Prostate gland (tissue), 2 donors: ENCODE data around the gene TACC2. TPM values are rescaled to one million over a fixed set of nuclear protein-coding genes. Genes with fewer than 3 reads are reported as not detected.

Experiments
- DNase-seq: peaks from one replicate; pipeline ENCODE4 v3.0.0-alpha.2; 2019; ENCODE audit warnings: low spot score
- H3K27ac ChIP-seq, 2 donors: fragments of 200-600 bp; sonication (generic); 2 replicates each; pipeline ENCODE4 v1.5.1; 2017 to 2019
- H3K27me3 ChIP-seq: fragments of 200-600 bp; sonication (generic); replicated peaks from 2 replicates; pipeline ENCODE4 v1.5.1; 2019; ENCODE audit not compliant: insufficient read depth
- H3K36me3 ChIP-seq, 2 donors: fragments of 200-600 bp; sonication (generic); 1 replicate in 1 of 2; 2 replicates in 1 of 2; pipeline versions ENCODE4 v1.5.1 to v1.8.1; 2017 to 2019
- H3K4me1 ChIP-seq: fragments of 200-600 bp; sonication (generic); replicated peaks from 2 replicates; pipeline ENCODE4 v1.5.1; 2019
- H3K4me3 ChIP-seq, 2 donors: fragments of 200-600 bp; sonication (generic); 2 replicates each; pipeline ENCODE4 v1.5.1; 2017 to 2019
- H3K9me3 ChIP-seq: fragments of 200-600 bp; sonication (generic); 2 replicates; pipeline ENCODE4 v1.5.1; 2017
- CTCF ChIP-seq, 4 experiments: fragments of 200-600 bp in 2 of 4; fragments of 450-650 bp in 2 of 4; sonication (generic) in 2 of 4; IDR thresholded peaks; 1 replicate in 3 of 4; 2 replicates in 1 of 4; pipeline ENCODE4 v1.5.1; 2016 to 2019; ENCODE audit warnings: antibody characterized with exemption in 4 of 4, mild to moderate bottlenecking in 2 of 4, moderate library complexity in 2 of 4
- POLR2A ChIP-seq: fragments of 450-650 bp; IDR thresholded peaks from one replicate; pipeline ENCODE4 v1.6.1; 2016; ENCODE audit warnings: antibody characterized with exemption, mild to moderate bottlenecking
- POLR2AphosphoS5 ChIP-seq: sonication (generic); formaldehyde crosslinking; IDR thresholded peaks from one replicate; pipeline ENCODE4 v1.6.1; 2017; ENCODE audit warnings: antibody characterized with exemption
- WGBS: methylation state at CpG from one replicate; pipeline ENCODE4 v1.1.5; 2018; 5-methylcytosine and 5-hydroxymethylcytosine counted together
- intact Hi-C: fragments of 100-400 bp; cut with DNase I; formaldehyde crosslinking; loops from one replicate; pipeline ENCODE4 v1.14.2; 2022
- total RNA-seq, 2 donors: library from RNA; depleted of rRNA; stranded (reverse); fragments of >200 nt; gene quantifications; one replicate each; pipeline ENCODE4 v1.1.0, GENCODE V29; 2016

Gene TACC2
- total RNA-seq, 2 donors from 2014 or later: 101 to 140 TPM

GRCh38 chr10:122273966-122274545 lies 285.1 kb downstream of the TACC2 start:
- Histone ChIP-seq H3K9me3 (no peaks in the 10 kb centered on the region), H3K27me3 (no peaks in the 10 kb centered on the region), H3K4me1 (no peaks in the 10 kb centered on the region), H3K4me3 (no peak overlapping the region), H3K27ac (no peak overlapping the region), H3K36me3 (no peaks in the 10 kb centered on the region)
- TF ChIP-seq CTCF (IDR thresholded peaks at IDR 0.05) (no peak), POLR2AphosphoS5 (no peak), POLR2A (no peak)
- DNase-seq: no peak
- 82% methylated on average over 10 of the region's 10 CpGs for WGBS
- intact Hi-C loops: no loop called here

GRCh38 chr10:122276611-122277208 lies 287.7 kb downstream of the TACC2 start:
- no peak overlapping the region for H3K27ac ChIP-seq
- TF ChIP-seq CTCF (IDR thresholded peaks at IDR 0.05) (no peak), POLR2A (no peak), POLR2AphosphoS5 (no peak)
- 90% methylated on average over 6 of the region's 6 CpGs for WGBS
- H3K36me3 ChIP-seq: no peaks in the 10 kb centered on the region
- DNase-seq: no peak
- no peaks in the 10 kb centered on the region for H3K9me3 ChIP-seq
- intact Hi-C loops: no loop called here
- H3K27me3 ChIP-seq: no peaks in the 10 kb centered on the region
- H3K4me3 ChIP-seq: no peak overlapping the region
- H3K4me1 ChIP-seq: no peaks in the 10 kb centered on the region

- Histone ChIP-seq H3K27ac (no peak overlapping the region), H3K36me3 (no peaks in the 10 kb centered on the region), H3K4me3 (no peak overlapping the region), H3K27me3 (no peaks in the 10 kb centered on the region), H3K4me1 (no peaks in the 10 kb centered on the region), H3K9me3 (no peaks in the 10 kb centered on the region)
- WGBS: 83% methylated on average over 10 of the region's 10 CpGs
- no peak for DNase-seq
- TF ChIP-seq POLR2A: no peak
- TF ChIP-seq POLR2AphosphoS5: no peak
- TF ChIP-seq CTCF (IDR thresholded peaks at IDR 0.05): no peak
- intact Hi-C loops: no loop called here
These were observed 288.7 kb downstream of the TACC2 start for GRCh38 chr10:122277526-122278136.

- H3K27ac ChIP-seq: no peak overlapping the region
- H3K9me3 ChIP-seq: no peaks in the 10 kb centered on the region
- no peaks in the 10 kb centered on the region for H3K4me1 ChIP-seq
- TF ChIP-seq POLR2A (no peak), CTCF (IDR thresholded peaks at IDR 0.05) (peak in 2 of 4 experiments; percentile 21 to 48)
- no peak for DNase-seq
- no peaks in the 10 kb centered on the region for H3K27me3 ChIP-seq
- intact Hi-C loops: no loop called here
- no peak overlapping the region for H3K4me3 ChIP-seq
- WGBS: 53% methylated on average over 9 of the region's 9 CpGs
- H3K36me3 ChIP-seq: no peaks in the 10 kb centered on the region
These were observed 290.8 kb downstream of the TACC2 start for GRCh38 chr10:122279725-122280141.

GRCh38 chr10:122280156-122280555 lies 291.2 kb downstream of the TACC2 start:
- DNase-seq: no peak
- H3K27ac ChIP-seq: no peak overlapping the region
- H3K4me1 ChIP-seq: no peaks in the 10 kb centered on the region
- no peaks in the 10 kb centered on the region for H3K36me3 ChIP-seq
- TF ChIP-seq CTCF (IDR thresholded peaks at IDR 0.05): no peak
- no peak for TF ChIP-seq POLR2AphosphoS5
- TF ChIP-seq POLR2A: no peak
- no peak overlapping the region for H3K4me3 ChIP-seq
- no peaks in the 10 kb centered on the region for H3K27me3 ChIP-seq
- no peaks in the 10 kb centered on the region for H3K9me3 ChIP-seq
- intact Hi-C loops: no loop called here
- WGBS: 85% methylated on average over 7 of the region's 7 CpGs
